ENCODE results near the gene MOK. TPM values are rescaled to one million over a fixed set of nuclear protein-coding genes. Genes with fewer than 3 reads are reported as not detected.

Gene MOK
- total RNA-seq, 1 donor from 2014 or later = 7.6 TPM

DNA sequence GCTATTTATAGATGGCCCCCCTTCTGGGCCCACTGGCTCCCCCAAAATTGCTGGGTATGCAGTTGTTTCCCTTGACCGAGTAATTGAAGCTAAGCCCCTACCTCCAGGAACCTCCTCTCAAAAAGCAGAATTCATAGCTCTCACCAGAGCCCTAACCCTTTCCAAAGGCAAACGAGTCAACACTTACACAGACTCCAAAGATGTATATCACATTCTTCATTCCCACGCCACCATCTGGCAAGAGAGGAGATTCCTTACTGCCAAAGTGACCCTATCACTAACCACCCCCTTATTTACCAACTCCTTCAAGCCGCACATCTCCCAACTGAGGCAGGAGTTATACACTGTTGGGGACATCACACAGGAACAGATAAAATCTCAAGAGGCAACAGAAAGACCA is 66.8 kb downstream of the MOK start:
- H3K4me3 Mint-ChIP-seq = no peak overlapping the region
- DNase-seq = no peak
- H3K9me3 Mint-ChIP-seq = no peaks in the 10 kb centered on the region
- peaks cover 2% of the 10 kb centered on the region for H3K27me3 Mint-ChIP-seq
- no peaks in the 10 kb centered on the region for H3K4me1 Mint-ChIP-seq
- no peak overlapping the region for H3K27ac Mint-ChIP-seq
- H3K36me3 Mint-ChIP-seq (ENCODE audit: low read depth) = no peaks in the 10 kb centered on the region
- intact Hi-C loops (cut with micrococcal nuclease) = no loop called here

DNA sequence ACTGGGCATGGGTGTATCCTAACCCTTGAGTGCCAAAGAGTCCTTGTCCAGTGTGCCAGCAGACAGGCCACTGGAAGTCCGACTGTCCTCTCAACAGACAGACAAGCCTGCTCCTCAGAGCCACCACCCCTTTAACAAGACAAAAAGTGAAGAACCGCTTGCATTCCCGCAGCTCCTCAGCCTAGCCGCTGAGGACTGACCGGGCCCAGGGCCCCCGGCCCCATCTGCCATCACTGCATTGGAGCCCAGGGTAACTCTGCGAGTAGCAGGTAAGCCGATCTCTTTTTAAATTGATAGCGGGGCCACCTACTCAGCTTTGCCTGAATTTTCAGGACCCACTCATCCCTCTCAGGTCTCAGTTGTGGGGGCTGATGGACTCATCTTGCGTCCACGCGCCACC is 68.9 kb downstream of the MOK start:
- Mint-ChIP-seq H3K4me1 (no peaks in the 10 kb centered on the region), H3K27me3 (peaks cover 2% of the 10 kb centered on the region), H3K36me3 (ENCODE audit: low read depth) (no peaks in the 10 kb centered on the region), H3K4me3 (no peak overlapping the region), H3K27ac (no peak overlapping the region), H3K9me3 (no peaks in the 10 kb centered on the region)
- no peak for DNase-seq
- intact Hi-C loops (cut with micrococcal nuclease) = no loop called here

DNA sequence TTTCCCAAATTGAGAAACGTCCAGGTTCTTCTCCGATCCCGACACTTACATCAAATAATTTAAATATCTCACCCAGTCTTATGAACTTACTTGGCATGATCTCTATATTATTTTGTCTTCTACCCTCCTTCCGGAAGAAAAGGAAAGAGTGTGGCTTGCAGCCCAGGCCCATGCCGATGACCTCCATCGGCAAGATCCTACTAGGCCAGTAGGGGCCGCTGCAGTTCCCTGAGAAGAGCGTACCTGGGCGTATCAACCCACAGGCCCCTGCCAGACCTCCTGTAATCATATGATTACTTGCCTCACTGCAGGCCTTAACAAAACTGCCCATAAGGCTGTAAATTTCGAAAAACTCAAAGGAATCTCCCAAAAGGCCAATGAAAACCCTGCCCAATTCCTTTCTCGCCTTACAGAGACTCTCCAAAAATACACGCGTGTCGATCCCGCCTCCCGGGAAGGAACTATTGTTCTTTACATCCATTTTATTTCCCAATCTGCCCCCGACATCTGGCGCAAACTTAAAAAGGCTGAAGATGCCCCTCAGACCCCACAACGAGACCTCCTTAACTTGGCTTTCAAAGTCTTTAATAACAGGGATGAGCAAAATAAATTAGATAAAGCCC is 69.6 kb downstream of the MOK start:
- intact Hi-C loops (cut with micrococcal nuclease) = loop anchor here (1.0 kb wide), 1 partner anchor 79 kb away; no protein-coding TSS in a partner anchor
- no peaks in the 10 kb centered on the region for H3K36me3 Mint-ChIP-seq (ENCODE audit: low read depth)
- H3K27ac Mint-ChIP-seq = no peak overlapping the region
- H3K9me3 Mint-ChIP-seq = no peaks in the 10 kb centered on the region
- peaks cover under 1% of the 10 kb centered on the region for H3K27me3 Mint-ChIP-seq
- H3K4me1 Mint-ChIP-seq = no peaks in the 10 kb centered on the region
- DNase-seq = peak; percentile 93
- H3K4me3 Mint-ChIP-seq = no peak overlapping the region

DNA sequence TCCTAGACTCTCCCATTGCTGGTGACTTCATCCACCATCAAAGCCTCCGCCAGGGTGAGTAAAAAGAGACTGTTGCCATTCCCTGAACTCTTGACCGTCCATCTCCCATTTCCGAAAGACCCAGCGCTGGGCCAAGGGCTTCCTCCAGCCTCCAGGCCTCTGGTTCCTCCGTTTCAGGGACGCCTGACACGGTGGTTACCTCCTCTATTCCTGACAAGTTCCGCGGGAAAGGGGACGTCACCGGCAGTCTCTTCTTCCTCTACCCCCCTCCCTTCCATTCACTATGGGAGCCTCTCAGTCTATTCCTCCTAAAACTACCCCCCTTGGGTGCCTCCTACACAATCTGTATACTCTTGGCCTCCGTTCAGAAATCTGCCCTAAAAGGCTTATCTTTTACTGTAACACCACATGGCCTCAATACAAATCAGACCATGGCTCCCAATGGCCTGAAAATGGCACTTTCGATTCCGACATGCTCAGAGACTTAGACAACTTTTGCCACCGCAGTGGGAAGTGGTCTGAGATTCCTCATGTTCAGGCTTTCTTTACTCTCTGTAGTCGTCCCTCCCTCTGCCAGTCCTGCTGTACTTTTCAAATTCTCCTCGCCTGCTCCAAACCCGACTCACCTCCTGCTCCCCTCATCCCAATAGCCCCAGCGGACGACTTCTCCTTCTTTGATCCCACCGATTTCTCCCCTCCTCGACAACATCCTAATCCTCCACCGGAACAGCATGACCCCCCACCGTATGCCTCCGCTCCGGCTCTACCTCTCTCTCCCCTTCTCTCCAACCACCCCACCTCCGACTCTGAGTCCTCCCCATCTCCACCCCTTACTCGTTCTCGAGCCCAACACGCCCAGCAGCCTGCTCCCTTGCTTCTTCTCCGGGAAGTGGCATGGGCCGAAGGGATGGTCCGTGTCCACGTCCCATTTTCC is 70.4 kb downstream of the MOK start:
- H3K27ac Mint-ChIP-seq = no peak overlapping the region
- H3K36me3 Mint-ChIP-seq (ENCODE audit: low read depth) = no peaks in the 10 kb centered on the region
- H3K4me3 Mint-ChIP-seq = no peak overlapping the region
- no peaks in the 10 kb centered on the region for H3K27me3 Mint-ChIP-seq
- DNase-seq = no peak
- no peaks in the 10 kb centered on the region for H3K4me1 Mint-ChIP-seq
- H3K9me3 Mint-ChIP-seq = no peaks in the 10 kb centered on the region
- intact Hi-C loops (cut with micrococcal nuclease) = loop anchor here (1.0 kb wide), 1 partner anchor 80 kb away; no protein-coding TSS in a partner anchor

DNA sequence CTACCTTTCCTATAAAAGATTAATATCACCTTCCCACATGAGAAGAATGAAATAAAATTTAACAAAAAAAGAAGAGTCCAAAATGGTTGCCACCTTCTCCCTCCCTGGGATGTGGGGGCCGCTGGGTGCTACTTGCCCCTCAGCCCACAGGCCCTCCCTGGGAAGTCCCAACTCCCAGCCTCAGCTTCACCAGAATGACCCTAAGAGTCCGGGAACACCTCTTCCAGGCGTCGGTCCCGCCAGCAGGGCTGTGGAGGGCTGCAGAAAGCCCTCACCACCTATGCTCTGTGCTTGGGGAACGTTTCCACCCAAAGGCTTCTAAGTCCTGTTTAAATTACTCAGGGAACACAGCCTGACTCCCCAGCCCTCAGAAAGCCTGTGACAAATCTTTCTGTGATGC is 71.9 kb downstream of the MOK start:
- Mint-ChIP-seq H3K27ac (no peak overlapping the region), H3K4me1 (no peaks in the 10 kb centered on the region)

DNA sequence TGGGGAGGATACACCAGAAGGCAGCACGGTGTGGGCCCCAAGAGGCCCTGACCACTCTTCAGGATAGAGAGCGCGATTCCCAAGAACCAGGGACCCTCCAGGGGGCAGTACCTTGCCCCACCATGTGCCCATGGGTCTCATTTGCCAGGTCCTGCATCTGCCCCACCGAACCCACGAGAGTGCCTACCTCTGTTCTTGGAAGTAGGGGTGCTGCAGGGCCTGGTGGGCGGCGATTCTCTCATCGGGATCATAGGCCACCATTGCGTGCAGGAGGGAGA is 72.7 kb downstream of the MOK start:
- Mint-ChIP-seq H3K27me3 (no peaks in the 10 kb centered on the region), H3K4me1 (no peaks in the 10 kb centered on the region), H3K9me3 (no peaks in the 10 kb centered on the region), H3K27ac (no peak overlapping the region), H3K36me3 (ENCODE audit: low read depth) (no peaks in the 10 kb centered on the region), H3K4me3 (no peak overlapping the region)
- intact Hi-C loops (cut with micrococcal nuclease) = no loop called here
- no peak for DNase-seq

More for the DNA sequence above, 71.9 kb downstream of the MOK start:
- DNase-seq = no peak
- no peaks in the 10 kb centered on the region for H3K27me3 Mint-ChIP-seq
- no peaks in the 10 kb centered on the region for H3K36me3 Mint-ChIP-seq (ENCODE audit: low read depth)
- no peak overlapping the region for H3K4me3 Mint-ChIP-seq
- H3K9me3 Mint-ChIP-seq = no peaks in the 10 kb centered on the region
- intact Hi-C loops (cut with micrococcal nuclease) = no loop called here

DNA sequence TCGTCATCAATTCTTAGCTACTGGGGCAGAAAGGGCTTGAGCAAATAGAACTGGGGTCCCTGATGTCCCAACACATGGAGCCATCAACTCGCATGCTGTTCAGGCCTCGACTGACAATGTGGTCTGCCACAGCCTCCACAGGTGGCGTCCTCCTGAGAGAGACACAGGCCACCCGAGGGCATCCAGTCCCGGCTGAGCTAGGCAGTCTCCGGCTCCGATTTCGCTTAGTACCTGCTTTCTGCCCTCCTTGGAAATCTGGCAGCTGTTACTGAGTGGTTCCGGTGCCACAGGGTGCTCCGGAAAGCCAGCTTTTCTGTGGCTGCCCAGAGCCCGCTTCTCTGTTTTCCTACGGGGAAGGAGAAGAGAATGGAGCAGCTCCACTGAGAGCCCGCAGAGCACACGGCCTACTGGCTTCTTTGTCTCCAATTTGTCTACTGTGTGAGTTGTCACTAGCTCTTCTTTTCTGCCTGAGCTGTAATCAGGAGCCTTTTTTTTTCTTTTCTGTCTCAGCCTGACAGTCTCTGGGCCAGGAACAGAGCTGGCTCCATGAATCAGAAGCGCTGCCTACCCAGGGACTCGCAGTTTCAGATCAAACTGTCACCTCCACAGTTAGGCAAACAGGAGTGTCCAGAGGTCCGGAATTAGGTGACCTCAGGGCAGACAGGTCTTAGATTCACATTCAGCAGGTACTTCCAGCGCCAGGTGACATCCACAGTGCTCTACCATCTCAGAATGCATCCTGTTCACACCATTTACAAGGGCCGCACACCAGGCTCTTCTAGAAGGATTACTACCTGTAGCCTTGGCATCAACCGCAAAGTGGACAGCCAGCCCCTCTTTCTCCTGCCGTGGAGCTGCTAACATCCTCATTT is 73.3 kb downstream of the MOK start:
- intact Hi-C loops (cut with micrococcal nuclease) = no loop called here
- H3K4me3 Mint-ChIP-seq = no peak overlapping the region
- no peak for DNase-seq
- H3K27ac Mint-ChIP-seq = no peak overlapping the region
- no peaks in the 10 kb centered on the region for H3K36me3 Mint-ChIP-seq (ENCODE audit: low read depth)
- no peaks in the 10 kb centered on the region for H3K4me1 Mint-ChIP-seq
- H3K9me3 Mint-ChIP-seq = no peaks in the 10 kb centered on the region
- no peaks in the 10 kb centered on the region for H3K27me3 Mint-ChIP-seq

DNA sequence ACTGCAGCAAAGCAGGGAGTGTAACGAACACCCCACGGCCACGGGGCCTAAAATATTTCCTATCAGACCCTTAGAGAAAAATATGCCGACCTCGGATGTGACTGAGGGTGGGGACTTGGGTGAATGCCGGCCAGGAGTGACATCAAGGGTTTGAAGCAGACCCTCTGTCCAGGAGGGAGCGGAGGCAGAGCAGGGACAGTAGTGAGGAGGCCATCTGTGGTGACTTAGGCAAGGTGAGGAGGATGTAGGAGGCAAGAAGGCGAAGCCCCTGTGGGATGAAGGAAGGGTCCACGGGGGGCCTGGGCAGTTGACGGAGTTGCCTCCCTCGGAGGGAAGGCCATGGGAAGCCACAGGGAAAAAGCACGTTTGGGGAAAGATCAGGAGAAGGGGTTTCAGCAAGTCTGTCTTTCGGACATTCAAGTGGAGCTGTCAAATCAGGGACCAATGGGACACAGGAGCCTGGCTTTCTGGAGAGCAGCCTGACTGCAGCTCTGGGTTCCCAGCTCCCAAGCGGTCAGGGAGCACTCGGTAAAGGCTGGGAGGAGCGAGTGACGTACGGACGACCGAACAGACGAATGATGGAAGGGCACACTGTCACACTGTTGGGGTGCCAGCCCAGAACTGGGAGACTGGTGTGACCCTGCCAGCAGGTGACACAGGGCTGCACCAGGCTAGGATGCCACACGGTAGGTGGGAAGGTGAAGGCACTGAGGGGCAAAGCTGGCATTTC is 74.3 kb downstream of the MOK start:
- no peak overlapping the region for H3K4me3 Mint-ChIP-seq
- no peak for DNase-seq
- H3K9me3 Mint-ChIP-seq = no peaks in the 10 kb centered on the region
- no peaks in the 10 kb centered on the region for H3K4me1 Mint-ChIP-seq
- intact Hi-C loops (cut with micrococcal nuclease) = no loop called here
- no peaks in the 10 kb centered on the region for H3K36me3 Mint-ChIP-seq (ENCODE audit: low read depth)
- no peaks in the 10 kb centered on the region for H3K27me3 Mint-ChIP-seq
- H3K27ac Mint-ChIP-seq = no peak overlapping the region

DNA sequence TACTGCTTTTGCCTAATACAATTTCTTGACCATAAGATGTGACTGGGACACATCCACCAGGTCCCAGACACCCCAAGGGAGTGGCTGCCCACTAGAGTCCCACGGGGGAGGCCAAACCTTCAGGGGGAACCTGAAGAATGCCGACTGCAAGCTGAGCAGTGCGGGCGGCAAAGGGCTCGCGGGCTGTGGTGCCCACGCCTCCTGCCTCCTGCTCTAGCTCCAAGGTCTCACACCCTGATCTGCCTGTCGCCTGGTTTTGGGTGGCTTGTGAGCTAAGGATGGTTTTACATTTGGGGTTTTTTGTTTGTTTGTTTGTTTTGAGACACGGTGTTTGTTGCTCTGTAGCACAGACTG is 75.2 kb downstream of the MOK start:
- DNase-seq = no peak
- no peak overlapping the region for H3K27ac Mint-ChIP-seq
- no peaks in the 10 kb centered on the region for H3K36me3 Mint-ChIP-seq (ENCODE audit: low read depth)
- H3K27me3 Mint-ChIP-seq = no peaks in the 10 kb centered on the region
- H3K9me3 Mint-ChIP-seq = no peaks in the 10 kb centered on the region
- intact Hi-C loops (cut with micrococcal nuclease) = no loop called here
- no peak overlapping the region for H3K4me3 Mint-ChIP-seq
- no peaks in the 10 kb centered on the region for H3K4me1 Mint-ChIP-seq

DNA sequence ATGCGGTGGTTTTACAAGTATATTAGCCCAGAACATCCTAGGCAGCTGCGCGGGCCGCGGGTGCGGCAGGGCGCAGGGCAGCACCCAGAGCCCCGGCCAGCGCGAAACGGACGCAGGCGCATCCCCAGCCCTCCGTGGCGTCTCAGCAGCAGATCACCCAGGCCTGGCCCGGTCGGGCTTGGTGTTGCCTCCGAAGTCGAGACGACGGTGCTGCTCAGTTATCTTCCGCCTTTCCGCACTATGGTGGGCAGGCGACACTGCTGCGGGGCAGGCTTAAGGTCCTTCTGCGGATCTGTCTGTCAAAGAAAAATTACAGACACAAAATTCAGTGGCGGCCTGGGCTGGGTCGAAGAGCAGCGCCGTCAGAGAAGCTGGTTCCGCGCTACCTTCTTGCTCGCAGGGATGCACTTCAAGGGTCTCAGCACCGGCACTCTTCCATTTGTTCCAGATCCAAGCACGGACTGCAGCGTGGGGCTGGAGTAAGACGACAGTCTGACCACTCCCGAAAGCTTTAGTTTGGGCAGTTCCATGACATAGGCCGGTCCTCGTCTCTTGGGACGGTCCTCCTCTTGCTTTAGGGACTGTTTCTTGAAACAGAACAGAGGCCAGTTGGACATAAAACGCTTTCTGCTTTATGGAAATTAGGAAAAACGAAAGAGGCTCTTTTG is 75.8 kb downstream of the MOK start:
- H3K36me3 Mint-ChIP-seq (ENCODE audit: low read depth) = peaks cover 2% of the 10 kb centered on the region
- no peaks in the 10 kb centered on the region for H3K9me3 Mint-ChIP-seq
- H3K27ac Mint-ChIP-seq = no peak overlapping the region
- no peak overlapping the region for H3K4me3 Mint-ChIP-seq
- H3K27me3 Mint-ChIP-seq = no peaks in the 10 kb centered on the region
- H3K4me1 Mint-ChIP-seq = no peaks in the 10 kb centered on the region
- intact Hi-C loops (cut with micrococcal nuclease) = no loop called here
- DNase-seq = no peak

DNA sequence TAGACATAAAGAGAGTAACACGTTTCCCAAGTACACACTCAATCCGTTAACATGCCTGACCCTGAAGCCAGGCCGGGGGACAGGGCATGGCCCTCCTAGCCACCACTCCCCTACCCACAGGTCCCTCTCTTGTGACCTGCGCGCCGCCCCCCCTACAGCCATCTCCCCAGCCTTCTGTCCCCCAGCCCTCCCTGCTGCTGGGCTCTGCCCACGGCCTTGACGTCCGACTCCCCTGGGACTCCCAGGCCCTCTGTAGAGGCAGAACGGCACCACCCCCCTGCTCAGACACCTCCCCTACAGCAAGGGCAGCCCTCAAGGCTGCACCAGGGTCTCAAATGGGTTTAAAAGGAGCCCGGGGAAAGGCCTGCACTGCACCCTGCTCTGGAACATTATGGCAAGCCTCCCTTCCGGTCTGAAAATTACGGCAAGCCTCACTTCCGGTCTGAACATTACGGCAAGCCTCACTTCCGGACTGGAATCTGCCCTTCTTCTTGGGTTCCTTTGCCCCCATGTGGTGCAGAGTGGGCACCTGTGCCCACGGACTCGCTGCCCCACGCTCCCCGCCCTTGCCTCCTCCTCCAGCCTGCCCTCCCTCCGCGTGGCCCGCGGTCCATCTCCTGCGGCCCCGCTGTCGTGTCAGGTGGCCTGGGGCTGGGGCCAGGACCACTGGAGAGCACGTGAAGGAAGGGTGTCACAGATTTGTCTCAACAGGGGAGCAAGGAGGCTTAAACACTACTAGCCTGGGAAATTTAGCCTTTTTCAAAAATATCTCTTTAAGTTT is 77.6 kb downstream of the MOK start:
- Mint-ChIP-seq H3K4me1 (no peaks in the 10 kb centered on the region), H3K36me3 (ENCODE audit: low read depth) (peaks cover 2% of the 10 kb centered on the region), H3K27ac (no peak overlapping the region), H3K9me3 (no peaks in the 10 kb centered on the region), H3K4me3 (no peak overlapping the region), H3K27me3 (no peaks in the 10 kb centered on the region)
- DNase-seq = no peak
- intact Hi-C loops (cut with micrococcal nuclease) = no loop called here

DNA sequence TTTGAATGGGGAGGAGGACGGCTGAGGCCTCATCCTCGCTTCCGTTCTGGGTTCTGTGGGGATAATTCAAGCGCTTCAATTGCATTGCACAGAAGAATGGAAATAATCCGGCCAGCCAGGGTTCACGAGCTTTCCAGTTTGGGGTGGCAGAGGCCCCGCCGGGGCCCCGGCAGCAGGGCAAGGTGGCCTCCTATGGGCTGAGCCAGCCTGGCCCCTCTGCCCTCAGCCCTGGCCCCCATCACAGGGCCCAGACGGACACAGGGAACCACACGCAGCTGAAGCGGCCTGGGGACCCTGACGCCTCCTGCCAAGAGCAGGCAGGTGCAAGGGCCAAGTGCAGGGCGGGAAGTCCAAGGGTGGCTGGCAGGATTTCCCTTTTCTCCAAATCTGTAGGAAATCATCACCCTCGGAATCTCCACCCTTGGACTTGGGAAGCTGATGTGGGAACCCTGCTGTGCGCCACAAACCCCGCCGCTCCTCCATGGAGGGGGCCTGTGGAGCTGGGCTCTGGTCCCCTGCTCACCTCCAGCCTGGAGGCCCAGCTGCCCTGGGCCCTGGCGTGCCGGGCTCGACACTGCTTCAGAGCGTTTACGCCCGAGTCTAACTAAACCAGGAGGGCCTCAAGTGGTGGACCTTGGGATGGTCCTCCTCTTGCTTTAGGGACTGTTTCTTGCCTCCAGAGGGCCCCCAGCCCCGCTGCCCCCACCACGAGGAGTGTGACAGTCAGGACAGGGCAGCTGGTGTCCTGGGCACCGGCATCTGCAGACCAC is 78.4 kb downstream of the MOK start:
- no peak for DNase-seq
- Mint-ChIP-seq H3K27ac (no peak overlapping the region), H3K4me3 (no peak overlapping the region), H3K9me3 (no peaks in the 10 kb centered on the region), H3K4me1 (no peaks in the 10 kb centered on the region), H3K27me3 (no peaks in the 10 kb centered on the region), H3K36me3 (ENCODE audit: low read depth) (peaks cover 2% of the 10 kb centered on the region)
- intact Hi-C loops (cut with micrococcal nuclease) = no loop called here
